Activated naive CD8-positive, alpha-beta T cell (primary cell): ENCODE data around the gene S100B.
"Not testable (repeated sequence)": the region's sequence is repeated elsewhere in the genome, so short reads cannot be mapped to it uniquely, and the experiment has no call there.

Experiments
- H3K27ac Mint-ChIP-seq: one replicate; pipeline ENCODE4 v1.8.0; 2021; ENCODE audit warnings: mixed read lengths
- H3K27me3 Mint-ChIP-seq: one replicate; pipeline ENCODE4 v1.8.0; 2021; ENCODE audit warnings: mixed read lengths
- H3K36me3 Mint-ChIP-seq: one replicate; pipeline ENCODE4 v1.8.0; 2021; ENCODE audit warnings: mixed read lengths
- H3K4me1 Mint-ChIP-seq: one replicate; pipeline ENCODE4 v1.8.0; 2021; ENCODE audit warnings: low read depth, mixed read lengths
- H3K4me3 Mint-ChIP-seq: one replicate; pipeline ENCODE4 v1.8.0; 2021; ENCODE audit warnings: mild to moderate bottlenecking, mixed read lengths
- H3K9me3 Mint-ChIP-seq: one replicate; pipeline ENCODE4 v1.8.0; 2021; ENCODE audit warnings: low read depth, mixed read lengths

The S100B gene

DNA sequence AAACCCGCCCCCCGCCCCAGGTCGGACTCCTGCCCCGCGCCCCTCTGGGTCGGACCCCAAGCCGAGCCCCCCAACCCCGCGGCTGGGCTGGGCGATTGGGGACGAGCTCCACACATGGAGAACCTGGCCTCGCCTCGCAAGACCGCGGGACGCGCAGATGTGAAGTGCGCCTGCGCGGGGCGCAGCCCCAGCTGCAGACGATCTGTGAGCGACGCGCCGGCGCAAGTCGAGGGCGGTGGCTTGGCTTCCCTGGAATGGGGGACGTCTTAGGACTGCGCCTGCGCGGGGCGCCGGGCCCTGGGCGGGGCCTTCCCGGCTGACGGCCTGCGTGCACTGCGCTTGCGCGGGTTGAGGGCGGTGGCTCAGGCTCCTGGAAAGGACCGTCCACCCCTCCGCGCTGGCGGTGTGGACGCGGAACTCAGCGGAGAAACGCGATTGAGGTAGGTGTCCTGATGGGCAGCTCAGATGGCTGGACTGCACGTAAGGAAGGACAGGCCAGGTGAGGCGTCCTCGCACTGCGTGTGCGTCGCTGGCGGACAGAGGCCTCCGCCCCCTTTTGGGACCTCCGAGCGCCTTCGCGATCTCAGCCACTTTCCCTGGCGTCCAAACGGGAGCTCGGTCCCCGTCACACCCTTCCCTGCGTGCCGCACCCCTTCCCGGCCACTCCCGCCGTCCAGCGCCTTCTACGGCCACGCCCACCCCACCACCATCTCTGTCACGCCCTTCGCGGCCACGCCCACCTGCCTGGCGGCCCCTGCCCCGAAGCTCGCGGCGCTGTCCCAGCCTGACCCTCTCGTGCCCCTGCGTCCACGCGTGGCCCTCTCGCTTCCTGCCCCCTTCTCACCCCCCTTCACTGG, 30.7 kb upstream of the S100B start, which contains the start of gene PRMT2:
PRMT2 (plus strand) TSS at position 351 of the 857 bp plus-strand sequence. CDS start 1,278 bp downstream, outside the sequence.
- H3K36me3 Mint-ChIP-seq, result peaks cover 7% of the 10 kb centered on the region
- no peaks in the 10 kb centered on the region for H3K27me3 Mint-ChIP-seq
- peaks cover 80% of the 10 kb centered on the region for H3K4me1 Mint-ChIP-seq
- peak within 1 kb of the TSS; percentile 95 for H3K4me3 Mint-ChIP-seq
- peak within 1 kb of the TSS; percentile 96 for H3K27ac Mint-ChIP-seq
- H3K9me3 Mint-ChIP-seq, result no peaks in the 10 kb centered on the region

DNA sequence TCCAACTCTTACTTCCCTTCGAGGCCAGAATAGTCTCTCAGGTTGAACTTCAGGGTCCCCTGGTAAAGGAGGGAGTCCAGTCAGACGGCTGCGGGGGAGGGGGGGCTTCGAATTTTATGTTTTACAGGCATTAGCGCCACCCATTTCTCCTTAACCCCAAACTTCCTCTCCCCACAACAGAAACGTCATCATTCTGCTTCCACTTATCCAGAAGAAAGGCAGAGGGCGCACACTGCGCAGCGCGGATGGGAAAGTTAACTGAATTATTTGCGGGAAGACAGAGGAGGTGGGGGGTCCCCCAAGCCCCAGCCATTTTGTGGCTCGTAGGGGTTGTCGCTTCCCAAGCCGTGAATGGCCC, 30.1 kb upstream of the S100B start:
- Mint-ChIP-seq H3K4me3 (peak overlapping the region; percentile 95), H3K4me1 (peaks cover 80% of the 10 kb centered on the region), H3K9me3 (no peaks in the 10 kb centered on the region), H3K36me3 (peaks cover 7% of the 10 kb centered on the region), H3K27me3 (no peaks in the 10 kb centered on the region), H3K27ac (peak overlapping the region; percentile 96)

DNA sequence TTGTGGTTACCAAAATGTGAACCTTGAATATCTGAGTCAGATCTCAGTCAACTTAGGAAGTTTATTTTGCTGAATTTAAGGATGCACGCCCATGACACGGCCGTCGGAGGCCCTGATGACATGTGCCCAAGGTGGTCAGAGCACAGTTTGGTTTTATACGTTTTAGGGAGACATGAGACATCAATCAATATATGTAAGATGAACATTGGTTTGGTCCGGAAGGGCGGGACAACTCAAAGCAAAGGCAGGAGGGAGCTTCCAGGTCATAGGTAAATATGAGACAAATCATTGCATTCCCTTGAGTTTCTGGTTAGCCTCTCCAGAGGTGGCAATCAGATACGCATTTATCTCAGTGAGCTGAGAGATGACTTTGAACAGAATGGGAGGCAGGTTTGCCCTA, 29.5 kb upstream of the S100B start:
- Mint-ChIP-seq H3K4me1 (peaks cover 77% of the 10 kb centered on the region), H3K9me3 (no peaks in the 10 kb centered on the region), H3K4me3 (peak overlapping the region; percentile 95), H3K27me3 (no peaks in the 10 kb centered on the region), H3K36me3 (peaks cover 5% of the 10 kb centered on the region), H3K27ac (peak overlapping the region; percentile 96)

DNA sequence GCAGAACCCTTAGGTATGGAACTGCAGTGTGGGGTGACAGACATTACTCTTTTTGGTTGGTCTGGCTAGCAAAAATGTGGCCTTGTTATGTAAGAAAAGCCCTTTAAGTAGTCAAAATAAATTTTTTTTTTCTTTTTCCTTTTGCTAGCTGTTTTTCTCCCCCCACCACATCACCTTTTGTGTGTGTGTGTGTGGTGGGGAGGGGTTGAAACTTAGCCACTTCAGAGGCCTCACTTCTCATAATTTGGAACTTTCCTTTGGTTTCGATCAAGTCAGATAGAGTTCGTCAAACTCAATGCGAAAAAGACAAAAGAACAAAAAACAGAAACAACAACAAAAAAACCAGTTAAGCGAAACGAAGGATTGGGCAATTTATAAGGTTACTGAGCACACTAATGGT, 28.7 kb upstream of the S100B start:
- Mint-ChIP-seq H3K36me3 (peaks cover 5% of the 10 kb centered on the region), H3K27me3 (no peaks in the 10 kb centered on the region), H3K9me3 (no peaks in the 10 kb centered on the region), H3K27ac (peak overlapping the region; percentile 96), H3K4me3 (peak overlapping the region; percentile 95), H3K4me1 (peaks cover 76% of the 10 kb centered on the region)

DNA sequence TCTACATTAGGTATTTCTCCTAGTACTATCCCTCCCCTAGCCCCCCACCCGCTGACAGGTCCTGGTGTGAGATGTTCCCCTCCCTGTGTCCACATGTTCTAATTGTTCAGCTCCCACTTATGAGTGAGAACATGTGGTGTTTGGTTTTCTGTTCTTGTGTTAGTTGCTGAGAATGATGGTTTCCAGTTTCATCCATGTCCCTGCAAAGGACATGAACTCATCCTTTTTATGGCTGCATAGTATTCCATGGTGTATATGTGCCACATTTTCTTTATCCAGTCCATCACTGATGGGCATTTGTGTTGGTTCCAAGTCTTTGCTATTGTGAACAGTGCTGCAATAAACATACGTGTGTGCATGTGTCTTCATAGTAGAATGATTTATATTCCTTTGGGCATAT, 26.0 kb upstream of the S100B start:
- H3K9me3 Mint-ChIP-seq, H3K4me3 Mint-ChIP-seq, H3K27ac Mint-ChIP-seq, H3K36me3 Mint-ChIP-seq, H3K27me3 Mint-ChIP-seq: not testable (repeated sequence)
- peaks cover 79% of the 10 kb centered on the region for H3K4me1 Mint-ChIP-seq

DNA sequence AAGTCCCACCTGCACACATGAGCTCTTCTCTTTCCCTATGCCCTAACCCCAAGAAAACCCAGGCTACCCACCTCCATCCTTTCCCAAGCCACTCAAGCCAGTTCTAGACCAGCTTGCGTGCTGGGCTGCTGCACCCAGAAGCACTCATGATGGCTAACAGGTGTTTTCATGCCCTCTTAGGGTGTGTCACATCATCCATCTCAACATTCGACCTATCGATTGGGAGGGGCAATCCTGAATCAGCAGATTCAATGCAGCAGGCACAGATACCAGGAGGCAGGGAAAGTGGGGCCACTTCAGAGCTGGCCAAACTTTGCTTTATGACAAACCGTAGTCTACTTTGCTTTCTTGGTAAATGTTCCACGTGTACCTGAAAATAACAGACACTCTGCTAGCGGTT, 24.0 kb upstream of the S100B start:
- Mint-ChIP-seq H3K9me3 (no peaks in the 10 kb centered on the region), H3K36me3 (peaks cover 4% of the 10 kb centered on the region), H3K27me3 (no peaks in the 10 kb centered on the region), H3K4me3 (no peak overlapping the region), H3K4me1 (peaks cover 85% of the 10 kb centered on the region), H3K27ac (no peak overlapping the region)

DNA sequence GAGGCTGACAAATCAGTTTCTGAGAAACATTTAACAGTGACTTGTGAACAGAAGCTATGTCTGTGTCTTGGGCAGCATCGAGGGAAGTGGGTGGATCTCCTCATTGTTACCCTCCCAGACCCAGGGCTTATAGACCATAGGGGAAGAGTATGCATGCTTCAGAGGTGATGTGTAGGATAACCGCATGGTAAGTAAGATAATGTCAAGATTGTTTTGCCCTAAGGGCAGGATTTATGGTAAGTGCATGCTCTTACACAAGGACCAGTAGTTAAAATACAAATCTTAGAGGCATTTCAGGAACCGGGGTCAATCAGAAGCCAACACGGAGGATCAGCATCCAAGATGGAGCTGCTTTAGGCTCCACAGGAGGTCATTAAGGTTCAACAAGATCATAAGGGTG, 22.8 kb upstream of the S100B start:
- H3K4me1 Mint-ChIP-seq, result peaks cover 80% of the 10 kb centered on the region
- H3K27me3 Mint-ChIP-seq, result no peaks in the 10 kb centered on the region
- H3K9me3 Mint-ChIP-seq, result no peaks in the 10 kb centered on the region
- peaks cover 4% of the 10 kb centered on the region for H3K36me3 Mint-ChIP-seq
- H3K4me3 Mint-ChIP-seq, result no peak overlapping the region
- H3K27ac Mint-ChIP-seq, result peak overlapping the region; percentile 10

DNA sequence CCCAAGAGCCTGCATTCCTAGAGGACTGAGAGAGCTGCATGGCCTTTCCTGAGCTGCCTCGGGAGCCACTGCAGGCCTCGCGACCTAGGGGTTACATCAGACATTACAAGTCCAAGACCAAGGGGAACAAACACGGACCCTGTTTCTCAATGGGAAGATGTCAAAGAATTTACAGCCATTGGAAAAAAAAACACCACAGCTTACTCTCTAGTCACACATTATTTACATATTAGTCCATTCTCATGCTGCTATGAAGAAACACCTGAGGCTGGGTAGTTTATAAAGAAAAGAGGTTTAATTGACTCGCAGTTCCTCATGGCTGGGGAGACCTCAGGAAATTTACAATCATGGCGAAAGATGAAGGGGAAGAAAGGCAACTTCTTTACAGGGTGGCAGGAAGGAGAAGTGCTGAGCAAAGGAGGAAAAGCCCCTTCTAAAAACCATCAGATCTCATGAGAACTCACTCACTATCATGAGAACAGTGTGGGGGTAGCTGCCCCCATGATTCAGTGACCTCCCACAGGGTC, 22.2 kb upstream of the S100B start:
- Mint-ChIP-seq H3K27me3 (no peaks in the 10 kb centered on the region), H3K4me1 (peaks cover 80% of the 10 kb centered on the region), H3K4me3 (peak overlapping the region; percentile 73), H3K9me3 (no peaks in the 10 kb centered on the region), H3K36me3 (peaks cover 4% of the 10 kb centered on the region), H3K27ac (peak overlapping the region; percentile 89)

DNA sequence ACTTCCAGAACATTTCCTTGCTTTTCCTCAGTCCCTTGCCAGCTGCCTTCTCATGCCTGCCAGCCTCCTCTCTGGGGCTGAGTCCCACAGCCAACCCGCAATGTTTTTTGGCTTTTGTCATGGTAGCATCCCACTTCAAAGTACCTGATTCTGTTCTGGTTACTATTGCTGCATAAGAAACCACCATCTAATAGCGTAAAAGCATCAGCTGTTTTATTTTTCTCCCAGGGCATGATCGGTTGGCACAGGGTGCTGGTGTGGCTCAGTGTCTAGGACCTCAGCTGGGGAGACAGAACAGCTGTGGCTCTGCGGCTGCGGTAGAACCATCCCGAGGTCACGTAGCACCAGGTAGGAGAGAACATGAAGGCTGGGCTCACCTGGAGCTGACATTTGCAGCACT, 21.7 kb upstream of the S100B start:
- peak overlapping the region; percentile 89 for H3K27ac Mint-ChIP-seq
- no peaks in the 10 kb centered on the region for H3K27me3 Mint-ChIP-seq
- peaks cover 84% of the 10 kb centered on the region for H3K4me1 Mint-ChIP-seq
- no peaks in the 10 kb centered on the region for H3K9me3 Mint-ChIP-seq
- H3K4me3 Mint-ChIP-seq, result peak overlapping the region; percentile 51
- peaks cover 4% of the 10 kb centered on the region for H3K36me3 Mint-ChIP-seq

DNA sequence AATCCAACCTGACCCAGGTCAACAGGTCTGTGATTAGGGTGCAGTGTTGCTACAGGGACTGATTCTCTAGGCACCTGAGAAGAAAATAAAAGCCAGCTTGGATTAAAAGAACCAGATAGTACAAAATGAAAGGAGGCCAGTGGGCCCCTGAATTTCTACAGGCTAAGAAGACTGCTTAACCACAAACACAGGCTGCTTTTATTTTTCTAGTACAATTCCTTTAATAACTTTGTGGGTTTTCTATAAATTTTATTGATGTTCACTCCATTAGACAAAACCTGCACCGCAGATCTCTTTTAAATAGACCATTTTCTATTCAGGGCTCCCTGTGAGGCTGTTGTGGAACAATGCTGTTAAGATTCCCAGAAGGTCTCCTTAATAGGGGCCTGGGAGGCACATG, 20.9 kb upstream of the S100B start:
- Mint-ChIP-seq H3K9me3 (no peaks in the 10 kb centered on the region), H3K36me3 (peaks cover 4% of the 10 kb centered on the region), H3K27me3 (no peaks in the 10 kb centered on the region), H3K4me1 (peaks cover 85% of the 10 kb centered on the region), H3K27ac (no peak overlapping the region), H3K4me3 (no peak overlapping the region)

DNA sequence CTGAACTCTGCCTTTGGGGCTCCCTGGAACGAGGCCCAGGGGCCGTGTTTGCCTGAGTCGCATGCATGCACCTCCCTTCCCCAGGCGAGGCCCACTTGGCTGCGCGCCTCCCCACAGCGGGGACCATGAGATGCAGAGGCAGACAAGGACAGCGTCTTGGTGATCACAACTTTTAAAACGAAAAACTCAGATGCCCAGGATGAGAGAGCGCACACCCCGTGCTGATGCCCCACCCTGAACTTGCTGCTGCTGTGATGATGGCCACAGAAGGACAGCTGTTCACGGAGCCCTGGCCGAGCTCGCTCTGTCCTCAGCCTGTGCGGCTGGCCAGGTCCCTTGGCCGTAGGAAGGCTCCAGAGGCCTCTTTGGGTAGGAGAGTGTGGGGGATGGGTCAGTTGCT, 19.2 kb upstream of the S100B start:
- Mint-ChIP-seq H3K9me3 (peaks cover 7% of the 10 kb centered on the region), H3K27me3 (no peaks in the 10 kb centered on the region), H3K27ac (peak overlapping the region; percentile 62), H3K4me3 (no peak overlapping the region), H3K4me1 (peaks cover 92% of the 10 kb centered on the region), H3K36me3 (peaks cover 4% of the 10 kb centered on the region)

DNA sequence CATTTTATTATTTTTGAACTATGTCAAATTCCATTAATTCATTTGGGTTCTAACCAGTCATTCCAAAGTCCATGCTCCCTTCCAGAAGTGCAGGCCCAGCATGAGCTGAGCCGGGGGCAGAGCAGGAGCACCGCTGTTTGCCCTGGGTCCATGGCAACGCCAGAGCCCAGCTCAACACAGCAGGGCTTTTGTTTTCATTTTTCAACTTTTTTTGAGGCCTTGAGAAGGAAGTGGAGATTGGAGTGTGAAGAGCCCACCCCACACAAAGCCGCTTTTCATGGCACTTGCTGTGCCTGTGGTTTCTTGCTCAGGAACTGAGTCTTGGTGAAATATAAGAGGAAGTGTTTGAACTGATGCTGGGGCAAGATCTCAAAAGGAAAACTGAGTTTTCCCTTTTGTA, 17.3 kb upstream of the S100B start:
- Mint-ChIP-seq H3K4me3 (peak overlapping the region; percentile 69), H3K27ac (peak overlapping the region; percentile 87), H3K27me3 (no peaks in the 10 kb centered on the region), H3K9me3 (peaks cover 7% of the 10 kb centered on the region), H3K4me1 (peaks cover 81% of the 10 kb centered on the region), H3K36me3 (peaks cover 4% of the 10 kb centered on the region)

DNA sequence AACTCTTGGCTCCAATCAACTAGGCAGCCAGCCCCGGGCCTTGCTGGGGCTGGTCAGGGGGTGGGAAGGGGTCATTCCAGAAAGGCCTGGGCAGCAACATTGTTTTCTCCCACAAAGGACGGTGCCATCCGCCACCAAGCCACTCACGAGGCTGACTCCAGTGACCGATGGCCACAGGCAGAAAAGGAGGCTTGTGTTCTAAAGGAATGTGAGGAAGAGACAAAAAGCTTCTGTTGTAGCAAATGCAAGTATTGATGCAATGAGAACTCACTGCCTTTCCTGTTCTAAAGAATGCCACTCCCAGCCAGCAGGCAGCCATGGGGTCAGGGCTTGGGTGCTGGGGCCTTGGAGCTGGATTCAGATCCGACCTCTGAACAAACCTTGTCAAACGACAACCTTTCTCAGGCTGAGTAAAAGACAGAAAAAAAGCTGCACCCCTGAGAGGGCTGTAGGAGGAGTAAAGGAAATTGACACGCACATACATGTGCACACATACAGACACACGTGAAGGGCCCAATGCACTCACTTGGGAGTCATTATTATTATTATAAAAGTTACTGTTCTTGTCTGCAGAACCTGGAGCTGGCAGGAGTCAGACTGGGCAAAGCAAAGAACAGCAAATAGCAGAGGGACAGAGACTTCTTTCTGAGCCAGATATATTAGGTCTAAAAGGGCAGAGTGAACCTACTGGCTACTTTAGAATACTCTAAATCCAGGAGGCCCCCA, 16.7 kb upstream of the S100B start:
- peaks cover 4% of the 10 kb centered on the region for H3K36me3 Mint-ChIP-seq
- H3K4me1 Mint-ChIP-seq, result peaks cover 81% of the 10 kb centered on the region
- peak overlapping the region; percentile 57 for H3K4me3 Mint-ChIP-seq
- peak overlapping the region; percentile 87 for H3K27ac Mint-ChIP-seq
- H3K9me3 Mint-ChIP-seq, result peaks cover 7% of the 10 kb centered on the region
- no peaks in the 10 kb centered on the region for H3K27me3 Mint-ChIP-seq

DNA sequence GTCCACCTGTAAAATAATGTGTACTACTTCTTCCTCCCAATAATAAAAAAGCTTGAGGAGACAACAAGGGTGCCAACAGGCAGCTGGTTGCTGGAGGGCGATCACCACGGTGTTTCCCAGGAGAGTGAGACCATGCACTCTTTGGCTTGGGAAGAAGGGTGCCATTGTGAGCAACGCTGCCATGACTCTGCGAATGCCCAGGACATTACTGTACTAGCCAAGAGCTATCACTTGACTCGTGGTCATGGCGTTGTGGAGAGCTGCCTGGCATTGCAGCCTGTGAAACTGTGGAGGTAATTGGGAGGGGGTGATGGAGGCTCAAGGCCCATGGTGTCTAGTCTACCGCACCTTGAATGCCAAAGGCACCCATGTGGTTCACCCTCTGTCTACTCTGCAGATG, 16.0 kb upstream of the S100B start:
- Mint-ChIP-seq H3K27me3 (no peaks in the 10 kb centered on the region), H3K4me3 (no peak overlapping the region), H3K9me3 (peaks cover 7% of the 10 kb centered on the region), H3K4me1 (peaks cover 81% of the 10 kb centered on the region), H3K27ac (peak overlapping the region; percentile 87), H3K36me3 (peaks cover 4% of the 10 kb centered on the region)

DNA sequence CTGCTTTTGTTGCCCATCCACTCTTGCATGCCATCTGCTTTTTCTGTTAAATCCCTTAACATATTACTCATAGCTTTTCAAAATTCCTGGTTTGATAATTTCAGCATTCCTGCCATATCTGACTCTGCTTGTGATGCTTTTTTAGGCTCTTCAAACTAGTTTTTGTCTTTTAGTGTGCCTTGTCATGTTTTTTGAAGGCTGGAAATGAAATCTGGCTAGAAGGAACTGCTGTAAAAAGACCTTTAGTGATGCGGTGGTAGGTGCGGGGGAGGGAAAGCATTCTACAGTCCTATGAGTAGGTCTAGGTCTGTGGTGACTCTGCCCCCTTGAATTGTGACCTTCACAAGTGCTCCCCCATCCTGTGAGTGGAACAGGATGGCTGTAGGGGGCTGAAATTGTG, 15.0 kb upstream of the S100B start:
- H3K4me1 Mint-ChIP-seq, result peaks cover 80% of the 10 kb centered on the region
- H3K4me3 Mint-ChIP-seq, result no peak overlapping the region
- no peaks in the 10 kb centered on the region for H3K36me3 Mint-ChIP-seq
- no peaks in the 10 kb centered on the region for H3K27me3 Mint-ChIP-seq
- peaks cover 7% of the 10 kb centered on the region for H3K9me3 Mint-ChIP-seq
- H3K27ac Mint-ChIP-seq, result peak overlapping the region; percentile 3
